Central memory CD4-positive, alpha-beta T cell (primary cell): ENCODE measurements around the gene SLC16A6.
"Not testable (repeated sequence)": the region's sequence is repeated elsewhere in the genome, so short reads cannot be mapped to it uniquely, and the experiment has no call there.

Source experiments
- DNase-seq: peaks from one replicate; pipeline ENCODE4 v3.0.0; 2022

Gene SLC16A6

GRCh38 chr17:68289473-68289872 lies 1.5 kb downstream of the SLC16A6 start:
- no peak for DNase-seq

- DNase-seq, result peak; percentile 17
Observed at GRCh38 chr17:68288804-68289203, 2.1 kb downstream of the SLC16A6 start.

- no peak for DNase-seq
Observed at GRCh38 chr17:68288375-68288774, 2.6 kb downstream of the SLC16A6 start.

- DNase-seq, result not testable (repeated sequence)
Observed at GRCh38 chr17:68281965-68282364, 9.0 kb downstream of the SLC16A6 start.

GRCh38 chr17:68277807-68278206 lies 13.1 kb downstream of the SLC16A6 start:
- no peak for DNase-seq

- DNase-seq, result not testable (repeated sequence)
Observed at GRCh38 chr17:68276339-68276738, 14.6 kb downstream of the SLC16A6 start.

GRCh38 chr17:68273722-68274121 lies 17.2 kb downstream of the SLC16A6 start:
- no peak for DNase-seq

GRCh38 chr17:68265833-68266232 lies 25.1 kb downstream of the SLC16A6 start:
- not testable (repeated sequence) for DNase-seq

- DNase-seq, result peak; percentile 28
Observed at GRCh38 chr17:68263101-68263681, 27.7 kb downstream of the SLC16A6 start.

- DNase-seq, result not testable (repeated sequence)
Observed at GRCh38 chr17:68262467-68262866, 28.5 kb downstream of the SLC16A6 start.

GRCh38 chr17:68260051-68260762 lies 30.7 kb downstream of the SLC16A6 start:
- no peak for DNase-seq

- DNase-seq, result not testable (repeated sequence)
Observed at GRCh38 chr17:68259648-68259951, 31.3 kb downstream of the SLC16A6 start.

- peak; percentile 83 for DNase-seq
Observed at GRCh38 chr17:68258890-68259647, 31.9 kb downstream of the SLC16A6 start.

GRCh38 chr17:68257934-68258333 lies 33.0 kb downstream of the SLC16A6 start:
- no peak for DNase-seq

GRCh38 chr17:68256701-68257100 lies 34.2 kb downstream of the SLC16A6 start:
- not testable (repeated sequence) for DNase-seq

GRCh38 chr17:68255731-68256538 lies 35.0 kb downstream of the SLC16A6 start:
- peak; percentile 51 for DNase-seq

- DNase-seq, result no peak
Observed at GRCh38 chr17:68255151-68255550, 35.8 kb downstream of the SLC16A6 start.

GRCh38 chr17:68253426-68253825 lies 37.5 kb downstream of the SLC16A6 start:
- DNase-seq, result not testable (repeated sequence)

- DNase-seq, result peak; percentile 51
Observed at GRCh38 chr17:68249354-68249765, 41.6 kb downstream of the SLC16A6 start.

GRCh38 chr17:68248891-68249290 lies 42.0 kb downstream of the SLC16A6 start:
- DNase-seq, result no peak

- no peak for DNase-seq
Observed at GRCh38 chr17:68248199-68248825, 42.6 kb downstream of the SLC16A6 start.

GRCh38 chr17:68247445-68248198 lies 43.3 kb downstream of the SLC16A6 start, which contains the start of gene AMZ2:
Gene AMZ2 (plus strand): TSS chr17:68248043. CDS start chr17:68250188, 2,145 bp downstream.
- peak; percentile 97 for DNase-seq
